HG03139 (cell line): ENCODE measurements around the gene NDP.

Experiments
- ATAC-seq: cut with Tn5 transposase; IDR thresholded peaks from one replicate; pipeline ENCODE4 v1.9.1; 2021; ENCODE audit not compliant: unreplicated experiment

The NDP gene, protein sequence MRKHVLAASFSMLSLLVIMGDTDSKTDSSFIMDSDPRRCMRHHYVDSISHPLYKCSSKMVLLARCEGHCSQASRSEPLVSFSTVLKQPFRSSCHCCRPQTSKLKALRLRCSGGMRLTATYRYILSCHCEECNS

DNA sequence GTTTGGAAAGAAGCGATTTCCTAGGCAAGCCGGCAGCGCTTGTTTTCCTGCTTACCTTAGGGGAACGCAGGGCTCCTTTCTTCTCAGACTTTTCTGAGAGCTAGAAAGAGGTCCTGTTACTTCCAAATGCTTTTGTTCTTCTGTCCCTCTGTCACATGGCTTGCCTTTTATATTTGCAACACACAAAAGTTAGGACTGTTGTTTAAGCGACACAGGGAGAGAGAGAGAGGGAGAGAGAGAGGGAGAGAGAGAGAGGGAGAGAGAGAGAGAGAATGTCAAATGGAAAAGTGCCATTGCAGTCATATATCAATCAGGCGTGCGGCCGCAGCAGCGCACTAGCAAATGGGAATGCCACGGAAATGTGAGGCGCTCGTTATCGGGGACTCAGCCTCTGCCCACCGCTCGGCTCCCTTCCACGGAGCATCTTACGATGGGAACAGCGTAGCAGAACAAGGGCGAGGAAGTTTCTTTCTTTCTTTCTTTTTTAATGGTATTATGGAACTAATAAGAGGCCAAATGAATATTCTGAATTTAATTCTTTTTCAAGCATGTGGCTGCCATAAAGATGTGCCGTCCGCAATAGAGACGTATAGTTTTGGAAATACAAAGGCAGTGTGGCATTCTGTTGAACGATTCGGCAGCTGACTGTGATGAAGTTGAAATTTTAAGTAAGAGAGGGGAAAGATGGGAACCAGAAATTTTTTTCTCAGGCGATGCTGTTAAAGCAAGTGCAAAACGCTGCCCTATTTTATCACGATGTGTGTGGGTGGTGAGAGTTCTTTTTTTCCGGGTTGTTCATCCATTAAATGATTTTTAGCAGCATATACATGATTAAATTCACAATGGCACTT lies at the start of gene NDP:
TSS of gene NDP (minus strand) at position 142 of the 851 bp plus-strand sequence. CDS start 14,745 bp downstream, outside the sequence.
- no peak for ATAC-seq

DNA sequence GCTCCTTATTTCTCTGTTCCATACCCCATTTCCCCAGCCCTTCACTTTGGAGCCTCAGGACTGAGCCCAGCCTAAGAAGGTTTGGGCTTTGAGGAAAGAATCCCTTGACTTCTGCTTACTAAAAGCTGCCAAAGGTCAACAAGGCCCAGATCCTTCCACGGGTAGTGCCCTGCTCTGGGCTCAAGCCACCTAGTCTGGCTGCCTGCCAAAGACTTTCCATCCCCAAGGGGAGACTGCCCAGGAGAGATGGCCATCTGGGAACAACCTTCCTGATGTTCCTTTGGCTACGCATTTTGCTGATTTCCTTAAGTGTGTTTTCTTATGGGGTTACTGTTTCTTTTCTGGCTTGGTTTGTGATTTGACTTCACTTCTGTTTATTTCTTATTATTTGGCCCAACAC lies 49.8 kb upstream of the NDP start:
- ATAC-seq: no peak

DNA sequence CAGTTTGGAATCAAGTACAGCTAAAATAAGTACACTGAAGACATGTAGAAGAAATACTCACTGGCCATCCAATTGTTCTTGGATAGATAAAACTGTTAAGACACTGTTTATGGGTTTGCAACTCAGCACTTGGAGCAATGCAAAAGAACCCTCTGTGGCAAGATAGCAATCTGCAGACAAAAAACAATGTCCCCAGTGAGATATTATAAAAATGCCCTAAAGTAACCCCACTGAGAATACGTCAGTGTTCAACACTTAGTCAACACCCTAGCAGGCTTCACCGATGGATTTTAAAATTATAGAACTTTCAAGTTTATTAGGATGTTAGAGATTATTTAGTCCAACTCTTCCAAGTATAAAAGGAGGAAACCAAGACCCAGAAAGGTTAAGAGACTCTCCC lies 47.5 kb upstream of the NDP start:
- ATAC-seq: no peak

DNA sequence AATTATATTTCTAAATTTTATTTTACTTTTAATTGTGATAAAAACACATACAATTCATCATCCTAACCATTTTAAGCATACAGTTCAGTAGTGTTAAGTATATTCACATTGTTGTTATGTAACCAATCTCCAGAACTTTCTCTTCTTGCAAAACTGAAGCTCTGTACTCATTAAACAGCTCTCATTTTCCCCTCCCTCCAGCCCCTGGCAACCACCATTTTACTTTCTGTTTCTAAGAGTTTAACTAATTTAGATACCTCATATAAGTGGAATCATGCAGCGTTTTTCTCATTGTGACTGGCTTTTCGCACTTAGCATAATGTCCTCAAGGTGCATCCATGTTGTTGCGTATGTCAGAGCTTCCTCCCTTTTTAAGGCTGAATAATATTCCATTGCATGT lies 46.7 kb upstream of the NDP start:
- no peak for ATAC-seq

DNA sequence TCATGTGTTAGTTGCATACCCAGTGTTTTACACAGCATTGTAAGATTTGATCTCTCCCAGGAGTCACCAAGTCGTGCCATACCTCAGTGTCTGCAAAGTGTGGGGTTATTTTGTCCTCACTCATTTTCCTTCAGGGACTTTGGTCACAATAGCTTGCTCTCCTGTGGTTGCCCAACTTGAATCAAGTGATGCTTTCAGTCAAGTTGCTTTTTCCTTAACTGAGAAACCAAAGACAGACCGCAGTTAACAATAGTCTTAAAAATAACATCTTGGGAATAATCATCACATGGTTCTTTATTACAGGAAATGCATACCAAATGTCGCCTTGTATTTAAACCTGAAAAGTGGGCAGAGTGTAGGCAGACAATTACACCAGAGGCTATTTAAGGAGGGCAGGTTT lies 44.5 kb upstream of the NDP start:
- no peak for ATAC-seq

DNA sequence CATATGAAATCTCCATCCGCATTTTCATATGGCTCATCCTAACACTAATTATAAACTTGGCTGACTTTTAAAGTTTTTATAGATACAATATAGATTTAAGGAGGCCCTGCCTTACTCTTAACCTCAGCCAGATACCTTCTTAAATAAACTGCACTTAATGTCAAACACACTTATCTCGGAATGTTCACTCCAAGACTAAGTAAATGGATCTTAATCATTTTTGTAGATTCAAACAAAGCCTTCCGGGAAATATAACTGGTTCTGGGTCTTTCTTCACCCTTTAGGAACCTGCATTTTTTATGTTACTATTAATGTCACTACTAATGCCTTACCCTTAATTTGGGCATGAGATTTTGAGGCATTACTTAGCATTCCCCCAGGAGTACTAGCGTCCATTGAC lies 43.7 kb upstream of the NDP start:
- no peak for ATAC-seq

DNA sequence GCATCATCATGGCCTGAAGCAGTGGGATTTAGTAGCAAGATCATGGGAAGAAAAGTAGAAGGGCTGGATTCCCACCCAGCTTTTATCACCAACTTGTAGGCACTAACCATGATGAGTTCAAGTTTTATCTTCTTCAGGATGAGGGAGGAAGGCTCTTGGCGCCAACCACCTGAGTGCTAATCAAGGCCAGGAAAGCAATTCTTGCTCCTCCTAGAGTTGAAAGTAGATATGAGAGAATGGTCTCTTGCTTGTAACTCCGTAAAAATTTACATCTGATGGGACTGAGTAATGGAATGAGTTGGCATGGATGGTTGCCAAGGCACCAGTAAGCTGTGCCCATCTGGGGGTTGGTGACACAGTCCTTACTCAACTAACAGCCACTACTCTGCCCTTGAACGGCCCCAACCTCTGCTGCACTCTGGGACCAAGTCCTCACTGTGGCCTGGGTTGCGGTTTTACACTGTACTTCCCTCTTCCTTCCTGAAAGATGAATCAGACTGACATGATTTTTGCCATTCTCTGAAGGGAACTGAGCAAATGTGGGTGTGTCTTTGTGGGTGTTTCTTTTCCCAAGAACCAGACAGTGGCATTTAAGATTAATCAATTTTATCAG lies 39.4 kb upstream of the NDP start:
- ATAC-seq: no peak

DNA sequence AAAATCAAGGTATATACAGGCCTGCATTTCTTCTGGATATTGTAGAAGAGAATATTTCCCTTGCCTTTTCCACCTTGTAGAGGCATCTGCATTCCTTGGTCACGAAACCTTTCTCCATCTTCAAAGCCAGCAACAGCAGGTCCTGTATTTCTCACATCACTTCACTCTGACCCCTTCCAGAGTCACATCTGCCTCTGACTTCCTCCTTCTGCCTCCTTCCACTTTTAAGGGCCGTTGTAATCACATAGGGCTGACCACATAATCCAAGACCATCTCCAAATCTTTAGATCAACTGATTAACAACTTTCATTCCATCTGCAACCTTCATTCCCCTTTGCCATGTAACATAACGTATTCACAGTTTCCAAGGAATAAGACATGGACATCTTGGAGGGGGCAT lies 38.3 kb upstream of the NDP start:
- no peak for ATAC-seq

DNA sequence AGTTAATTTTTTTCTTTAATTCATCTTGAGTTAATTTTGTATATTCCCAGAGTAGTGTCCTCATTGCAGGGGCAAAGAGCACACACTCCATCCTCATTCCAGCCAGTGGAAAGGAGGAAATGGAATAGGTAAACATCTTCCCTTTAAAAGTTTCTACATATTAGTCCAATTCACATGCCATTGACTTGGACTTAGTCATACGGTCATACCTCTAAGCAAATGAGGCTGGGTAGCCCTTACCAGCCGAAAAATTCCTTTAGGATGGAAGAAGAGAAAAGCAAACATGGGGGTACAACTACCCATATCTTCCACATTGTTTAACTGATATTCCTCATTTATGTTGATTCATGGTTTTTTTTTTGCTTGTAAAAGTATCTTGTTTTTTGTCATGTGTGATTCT lies 37.4 kb upstream of the NDP start:
- no peak for ATAC-seq

DNA sequence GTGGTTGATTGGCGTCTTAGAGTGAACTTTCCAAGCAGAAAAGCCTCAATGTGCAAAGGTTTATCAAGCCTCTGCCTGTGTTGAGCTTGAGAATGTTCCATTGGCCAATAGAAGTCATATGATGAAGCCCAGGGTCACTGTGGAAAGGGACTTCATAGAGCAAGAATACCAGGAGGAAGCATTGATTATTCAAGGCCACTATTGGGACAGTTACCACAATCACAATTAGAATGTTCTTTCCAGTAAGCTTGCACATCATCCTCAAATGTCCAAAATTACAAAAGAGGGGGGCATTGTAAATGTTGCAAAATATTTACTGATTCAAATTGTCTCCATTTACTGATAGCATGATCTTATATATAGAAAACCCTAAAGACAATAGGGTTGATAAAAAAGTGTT lies 32.9 kb upstream of the NDP start:
- ATAC-seq: no peak

DNA sequence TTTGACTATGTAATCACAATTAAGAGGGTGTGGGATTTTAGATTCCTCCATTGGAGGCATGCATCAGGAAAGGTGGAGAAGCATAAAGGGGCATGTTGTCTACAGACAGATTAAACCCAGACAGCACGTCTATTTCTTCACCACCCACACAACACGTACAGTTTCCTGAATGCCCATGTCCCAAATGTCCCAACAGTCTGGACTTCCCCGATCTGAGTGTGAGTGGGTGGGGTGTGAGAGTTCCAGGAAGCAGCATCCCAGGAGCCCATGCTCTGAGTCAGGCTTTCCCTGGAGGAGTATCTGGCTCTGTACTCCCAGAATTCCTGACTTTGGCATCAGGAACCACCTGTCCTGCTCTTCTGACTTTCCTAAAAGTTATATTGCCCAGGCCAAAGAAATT lies 30.8 kb upstream of the NDP start:
- no peak for ATAC-seq

DNA sequence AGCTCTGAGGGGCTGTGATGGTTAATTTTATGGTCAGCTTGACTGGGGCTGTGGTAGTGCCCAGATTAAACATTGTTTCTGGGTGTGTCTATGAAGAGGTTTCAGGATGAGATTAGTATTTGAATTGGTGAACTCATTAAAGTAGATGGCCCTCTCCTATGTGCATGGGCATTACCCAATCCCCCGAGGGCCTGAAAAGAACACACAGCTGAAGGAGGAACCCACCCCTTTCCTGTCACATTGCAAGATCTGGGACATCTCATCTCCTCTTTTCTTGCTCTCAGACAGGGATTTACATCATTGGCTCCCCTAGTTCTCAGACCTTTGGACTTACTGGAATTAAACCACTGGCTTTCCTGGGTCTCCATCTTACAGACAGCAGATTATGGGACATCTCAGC lies 29.4 kb upstream of the NDP start:
- no peak for ATAC-seq

DNA sequence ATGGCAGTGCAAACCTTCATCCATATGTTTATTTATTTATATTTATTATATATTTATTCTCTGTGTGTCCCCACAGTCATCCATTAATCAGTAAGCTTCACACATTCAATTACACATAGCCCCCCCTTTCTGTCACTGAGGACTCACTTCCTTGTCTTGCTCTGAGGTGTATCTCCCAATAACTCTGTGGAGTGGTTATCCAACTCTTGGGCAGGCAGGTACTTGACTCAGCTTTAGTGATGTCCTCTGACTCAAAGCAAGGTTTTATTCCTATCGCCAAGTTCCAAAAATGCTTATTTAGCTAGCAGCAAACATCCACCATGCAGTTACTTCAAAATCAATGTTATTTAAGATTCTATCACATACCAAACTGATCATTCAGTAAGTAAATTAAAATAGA lies 25.2 kb upstream of the NDP start:
- ATAC-seq: no peak

DNA sequence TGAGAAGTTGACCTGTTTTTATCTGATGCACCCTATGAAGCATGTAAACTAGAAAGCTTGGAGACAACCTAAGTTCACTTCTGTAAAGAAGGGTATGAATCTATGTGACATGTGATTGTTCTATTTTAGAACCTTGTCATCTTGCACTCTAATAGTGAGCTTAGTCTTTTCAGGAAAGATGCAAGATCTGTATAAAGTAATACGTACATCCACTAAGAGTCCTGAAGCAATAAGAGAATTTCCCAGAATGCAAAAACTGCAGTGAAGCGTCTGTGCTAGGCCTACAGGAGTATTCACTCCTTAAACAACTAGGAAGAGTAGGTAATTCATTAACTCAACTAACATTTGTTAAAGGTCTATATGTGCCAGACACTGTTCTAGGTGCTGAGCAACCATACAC lies 23.3 kb upstream of the NDP start:
- ATAC-seq: no peak

DNA sequence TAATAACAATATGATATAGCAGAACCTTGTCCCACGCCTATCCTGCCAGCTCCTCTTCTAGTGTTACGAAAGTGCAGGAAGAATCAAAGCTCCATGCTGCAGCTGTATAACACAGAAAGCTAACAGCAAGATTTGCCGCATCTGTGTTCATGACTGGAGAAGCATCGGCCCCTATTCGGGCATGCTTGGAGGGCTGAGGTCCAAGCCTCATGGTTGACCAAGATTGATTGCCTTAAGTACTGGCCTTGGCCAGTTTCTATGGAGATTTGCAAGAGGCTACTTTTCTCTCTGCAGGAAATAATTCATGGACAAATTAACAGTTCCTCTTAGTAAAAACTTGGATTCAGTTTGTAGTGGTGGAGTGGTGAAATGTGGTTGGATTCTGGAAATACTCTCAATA lies 12.9 kb upstream of the NDP start:
- no peak for ATAC-seq

DNA sequence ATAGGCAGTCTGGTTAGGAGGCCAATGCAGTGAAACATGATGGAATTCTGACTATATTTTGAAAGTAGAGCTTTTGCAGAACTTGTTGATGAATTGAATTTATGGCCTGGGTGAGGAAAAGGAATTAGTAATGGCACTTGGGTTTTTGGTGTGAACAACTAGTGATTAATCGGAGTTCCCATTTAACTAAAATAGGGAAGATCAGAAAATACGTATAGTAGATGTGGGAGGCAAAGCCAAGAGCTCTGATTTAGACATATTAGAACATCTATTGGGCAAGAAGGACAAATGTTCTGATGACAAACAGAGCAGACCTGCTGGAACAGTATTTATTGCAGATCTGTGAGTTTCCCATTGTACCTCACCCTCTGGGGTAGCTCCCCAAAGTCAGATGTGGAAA lies 12.3 kb upstream of the NDP start:
- ATAC-seq: no peak

DNA sequence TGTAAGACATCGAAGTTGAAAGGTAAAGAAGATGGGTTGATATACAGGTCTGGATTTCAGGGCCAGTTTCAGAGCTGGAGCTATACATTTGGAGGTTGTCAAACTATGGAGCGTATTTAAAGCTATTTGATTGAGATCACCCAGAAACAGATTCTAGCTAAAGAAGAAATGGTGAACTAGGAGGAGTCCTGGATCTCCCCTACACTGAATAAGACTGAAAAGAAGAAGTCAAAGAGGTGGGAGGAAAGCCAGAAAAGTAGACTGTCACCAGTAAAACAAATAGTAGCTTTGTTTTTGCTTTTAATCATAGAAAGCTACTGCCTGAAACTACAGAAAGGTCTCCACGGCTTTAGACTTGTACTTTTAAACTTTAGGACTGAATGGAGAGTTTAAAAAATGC lies 5.0 kb upstream of the NDP start:
- no peak for ATAC-seq

DNA sequence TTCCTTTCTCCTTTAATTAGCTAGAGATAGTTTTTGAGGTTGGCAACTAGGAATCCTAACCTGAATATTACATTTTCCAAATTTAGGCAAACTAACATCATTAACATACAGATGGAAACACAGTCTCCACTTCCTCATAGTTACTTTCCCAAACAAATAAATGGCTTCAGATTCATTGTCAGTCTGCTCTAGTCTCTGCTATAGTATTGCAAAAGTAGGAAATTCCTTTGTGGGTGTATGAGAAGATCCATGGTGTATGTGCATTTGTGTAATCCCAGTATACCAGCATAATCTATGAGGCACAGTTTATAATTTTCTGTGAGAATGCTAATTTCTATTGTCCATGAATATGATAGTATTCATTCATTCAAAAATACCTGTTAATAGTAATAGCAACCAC lies 3.0 kb upstream of the NDP start:
- no peak for ATAC-seq

DNA sequence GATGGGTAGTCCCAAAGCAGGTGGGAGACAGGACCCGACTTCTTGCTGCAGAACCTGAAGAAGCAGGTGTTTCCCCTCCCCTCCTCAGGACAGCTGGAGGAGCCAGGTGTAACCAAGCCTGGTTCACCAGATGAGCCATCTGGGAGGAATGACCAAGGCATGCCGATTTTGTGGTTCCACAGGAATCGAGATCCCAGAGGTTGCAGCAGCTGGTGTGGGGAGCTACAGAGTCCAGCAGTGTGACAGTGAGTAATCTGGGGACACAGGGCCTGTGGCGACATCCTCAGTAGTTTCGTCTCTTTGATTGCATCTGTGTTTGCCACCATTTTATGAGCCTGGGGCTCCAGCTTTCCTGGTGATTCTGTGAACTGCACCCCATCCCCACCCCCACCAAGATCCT lies 2.6 kb upstream of the NDP start:
- no peak for ATAC-seq

DNA sequence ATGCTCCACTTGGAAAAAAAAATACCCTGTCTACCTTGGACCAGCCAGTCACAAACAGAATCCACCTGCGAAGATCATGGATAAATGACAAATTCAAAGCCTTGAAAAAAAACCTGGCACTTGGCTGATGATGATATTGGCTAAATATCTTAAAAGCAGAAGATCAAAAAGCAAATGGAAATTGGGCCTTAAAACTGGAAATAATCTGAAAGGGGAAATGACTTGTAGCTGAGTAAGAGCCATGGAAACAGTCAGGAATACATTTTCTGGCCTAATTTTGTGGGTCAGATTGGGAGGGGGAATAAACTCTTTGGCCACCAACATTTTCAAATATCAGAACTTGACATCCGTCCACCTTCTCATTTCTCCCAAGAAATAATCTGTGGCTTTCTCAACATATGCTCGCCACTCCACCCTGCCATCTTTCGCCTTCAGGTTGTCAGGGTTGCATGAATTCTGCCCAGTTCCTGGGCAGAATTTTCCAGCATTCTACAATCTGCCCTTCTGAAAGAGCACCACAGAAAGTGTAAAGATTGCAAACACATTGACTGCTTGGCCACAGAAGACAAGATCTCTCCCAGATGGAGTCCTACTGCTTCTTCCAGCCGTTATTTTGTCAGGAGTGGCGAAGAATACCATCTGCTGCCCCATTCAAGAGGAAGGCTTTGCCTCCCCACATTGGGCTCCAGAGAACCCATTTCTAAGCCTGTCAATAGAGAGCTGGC lies 1.7 kb upstream of the NDP start:
- ATAC-seq: no peak

DNA sequence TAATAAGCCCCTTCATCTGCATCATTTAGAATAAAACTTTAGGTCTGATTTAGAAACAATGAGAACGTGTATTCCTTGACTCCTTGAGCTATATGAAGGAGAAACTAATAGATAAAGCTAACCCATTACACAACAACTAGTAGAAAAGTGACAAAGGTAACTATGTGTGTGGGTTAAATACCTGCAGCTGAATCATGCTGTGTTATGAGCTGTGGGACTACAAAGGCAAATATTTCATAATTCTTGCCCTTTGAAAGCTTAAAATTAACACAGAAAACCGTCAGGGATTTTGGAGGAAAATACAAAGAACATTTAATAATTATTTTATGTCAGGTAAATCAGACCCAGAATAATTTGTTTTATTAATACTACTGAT lies 898 bp upstream of the NDP start:
- ATAC-seq: no peak
